ENCODE data around the gene CLK4. TPM values are rescaled to one million over a fixed set of nuclear protein-coding genes. Genes with fewer than 3 reads are reported as not detected.
A peak's percentile ranks its signal among the peaks of the same experiment; 100 is the strongest.

The CLK4 gene
- total RNA-seq, 4 donors from 2014 or later = 40.2 to 77.8 (median 46.6) TPM

- no peaks in the 10 kb centered on the region for H3K27me3 ChIP-seq
- no peak for TF ChIP-seq CTCF (IDR thresholded peaks at IDR 0.05)
- no peak for TF ChIP-seq EP300 (IDR thresholded peaks at IDR 0.05)
Measured at GRCh38 chr5:178625679-178626483, 969 bp downstream of the CLK4 start.

GRCh38 chr5:178624631-178625546 is 2.0 kb downstream of the CLK4 start:
- peak overlapping the region in 2 of 4 donors; percentile 96 to 98 for H3K27ac ChIP-seq
- TF ChIP-seq CTCF (IDR thresholded peaks at IDR 0.05) (no peak), EP300 (IDR thresholded peaks at IDR 0.05) (no peak), POLR2A (IDR thresholded peaks at IDR 0.05) (no peak)
- H3K27me3 ChIP-seq = no peaks in the 10 kb centered on the region
- H3K4me1 ChIP-seq = peaks cover 0 to 53% (median 27%) of the 10 kb centered on the region in 4 donors
- H3K4me3 ChIP-seq = peak overlapping the region; percentile 73 to 95 (median 82)
- peaks cover 0 to 30% (median 0%) of the 10 kb centered on the region in 3 donors for H3K36me3 ChIP-seq
- WGBS, 2 donors = 11 to 13% methylated on average over 15 of the region's 15 CpGs
- no peaks in the 10 kb centered on the region for H3K9me3 ChIP-seq
- no peak for DNase-seq (ENCODE audit: low spot score in 2 of 2)

More at GRCh38 chr5:178625679-178626483, 969 bp downstream of the CLK4 start:
- Histone ChIP-seq H3K4me1 (peaks cover 0 to 43% (median 27%) of the 10 kb centered on the region in 4 donors), H3K9me3 (no peaks in the 10 kb centered on the region), H3K4me3 (peak overlapping the region; percentile 73 to 95 (median 82)), H3K27ac (peak overlapping the region; percentile 87 to 98 (median 92)), H3K36me3 (peaks cover 0 to 20% (median 0%) of the 10 kb centered on the region in 3 donors)
- DNase-seq (ENCODE audit: low spot score in 2 of 2) = peak in 1 of 2 donors; percentile 39
- 0% methylated on average over 22 to 23 of the region's 23 CpGs for WGBS, 2 donors

- H3K4me3 ChIP-seq = no peak overlapping the region
- 82 to 87% methylated on average over 4 of the region's 4 CpGs for WGBS, 2 donors
- no peak overlapping the region for H3K27ac ChIP-seq
- no peak for DNase-seq (ENCODE audit: low spot score in 2 of 2)
- no peaks in the 10 kb centered on the region for H3K27me3 ChIP-seq
- H3K36me3 ChIP-seq = peaks cover 0 to 51% (median 0%) of the 10 kb centered on the region in 3 donors
- TF ChIP-seq EP300 (IDR thresholded peaks at IDR 0.05) = no peak
- TF ChIP-seq CTCF (IDR thresholded peaks at IDR 0.05) = no peak
- TF ChIP-seq POLR2A (IDR thresholded peaks at IDR 0.05) = no peak
- H3K4me1 ChIP-seq = peaks cover 0 to 72% (median 27%) of the 10 kb centered on the region in 4 donors
- no peaks in the 10 kb centered on the region for H3K9me3 ChIP-seq
Measured at GRCh38 chr5:178622679-178623247, 4.1 kb downstream of the CLK4 start.

- Histone ChIP-seq H3K27ac (no peak overlapping the region), H3K27me3 (no peaks in the 10 kb centered on the region), H3K4me3 (no peak overlapping the region), H3K9me3 (no peaks in the 10 kb centered on the region), H3K36me3 (peaks cover 0 to 85% (median 13%) of the 10 kb centered on the region in 3 donors), H3K4me1 (peaks cover 0 to 70% (median 19%) of the 10 kb centered on the region in 4 donors)
- WGBS, 2 donors = 39 to 47% methylated on average over 1 of the region's 1 CpG
- DNase-seq (ENCODE audit: low spot score in 2 of 2) = no peak
- TF ChIP-seq CTCF (IDR thresholded peaks at IDR 0.05) = no peak
- no peak for TF ChIP-seq POLR2A (IDR thresholded peaks at IDR 0.05)
- TF ChIP-seq EP300 (IDR thresholded peaks at IDR 0.05) = no peak
Measured at GRCh38 chr5:178619390-178619789, 7.5 kb downstream of the CLK4 start.

Data from tibial nerve (tissue), 4 donors.